Heart right ventricle (tissue), 16 donors: Measurements from ENCODE around the gene LCNL1. TPM values are rescaled to one million over a fixed set of nuclear protein-coding genes. Genes with fewer than 3 reads are reported as not detected.

Experiments used
- ATAC-seq, 8 donors: fragments of 200-7000 bp; cut with Tn5 transposase; one replicate each; pipeline ENCODE4 v1.9.1; 2020; ENCODE audit warnings: mild to moderate bottlenecking in 8 of 8, moderate library complexity in 8 of 8, moderate number of reproducible peaks in 1 of 8
- DNase-seq, 2 donors: peaks; one replicate each; pipeline ENCODE4 v3.0.0-alpha.2; 2020
- H3K27ac ChIP-seq, 10 donors: fragments of 200-600 bp; sonication (generic) in 2 of 10; one replicate each; pipeline versions ENCODE4 v1.5.0 to v1.8.0; 2020 to 2022; ENCODE audit warnings: mild to moderate bottlenecking in 3 of 10
- H3K27me3 ChIP-seq, 7 donors: fragments of 200-600 bp; one replicate each; pipeline ENCODE4 v1.8.0; 2021 to 2022; ENCODE audit warnings: mild to moderate bottlenecking in 2 of 7
- H3K36me3 ChIP-seq, 9 donors: fragments of 200-600 bp; sonication (generic) in 1 of 9; one replicate each; pipeline versions ENCODE4 v1.5.0 to v1.8.0; 2020 to 2022; ENCODE audit warnings: mild to moderate bottlenecking in 2 of 9
- H3K4me1 ChIP-seq, 9 donors: fragments of 200-600 bp; sonication (generic) in 1 of 9; one replicate each; pipeline versions ENCODE4 v1.5.0 to v1.8.0; 2020 to 2022; ENCODE audit warnings: mild to moderate bottlenecking in 4 of 9
- H3K4me3 ChIP-seq, 10 donors: fragments of 200-600 bp; sonication (generic) in 2 of 10; one replicate each; pipeline versions ENCODE4 v1.5.0 to v1.8.0; 2020 to 2022; ENCODE audit warnings: mild to moderate bottlenecking in 7 of 10, moderate library complexity in 2 of 10
- H3K9me3 ChIP-seq, 11 donors: fragments of 200-600 bp in 10 of 11; sonication (generic) in 2 of 11; one replicate each; pipeline versions ENCODE4 v1.5.0 to v1.8.0; 2013 to 2022; ENCODE audit warnings: mild to moderate bottlenecking in 2 of 11, control low read depth in 1 of 11, moderate library complexity in 1 of 11
- WGBS, 2 donors: extraction: QIAGEN DNeasy Blood & Tissue Kit; methylation state at CpG; one replicate each; pipeline ENCODE4 v1.1.7; 2013; ENCODE audit warnings: inconsistent platforms in 1 of 2; 5-methylcytosine and 5-hydroxymethylcytosine counted together
- intact Hi-C, 10 donors: fragments of 100-400 bp; cut with DNase I; formaldehyde crosslinking; loops; one replicate each; pipeline versions ENCODE4 v1.11.1 to v1.14.2; 2022
- polyA plus RNA-seq, 2 donors: library from polyadenylated mRNA; stranded (reverse); fragments of 200-250 nt; gene quantifications; one replicate each; pipeline ENCODE4 v1.2.3, GENCODE V29; 2013
- total RNA-seq, 10 donors: library from RNA; stranded (reverse); fragmentation: NEBNext Ultra II Directional in 3 of 10; extraction: Animal tissue kit (Norgen Biotek cat#: 25700) in 3 of 10; gene quantifications; one replicate each; pipeline versions ENCODE4 v1.2.1 to v1.2.4, GENCODE V29; 2021 to 2023
- TF ChIP-seq, protein P1 (sequence below), 9 donors: fragments of 200-600 bp; sonication (generic) in 2 of 9; IDR thresholded peaks; one replicate each; pipeline versions ENCODE4 v1.5.0 to v1.8.0; 2021 to 2022; ENCODE audit warnings: antibody characterized with exemption in 9 of 9, mild to moderate bottlenecking in 5 of 9, moderate library complexity in 1 of 9
- donor health status: Arrhythmogenic right ventricular cardiomyopathy.
- donor health status: ischemic (EF 13 %, LVEDD 7.1; RV severe dilation, severe dysfunction).
- donor health status: healthy with polysubstance abuse.
- donor health status: DM: no; HTN: yes; CAD: no.
- donor health status: DM: no; HTN: no; CAD: no.
- donor health status: ischemic (EF 25% LVEDD 6.9; RV normal size, moderate dysfunction).
- donor health status: ischemic (EF 25% LVEDD 5.7; RV mildly dilated, moderate dysfunction).
- donor health status: healthy.
- donor health status: DM: yes; HTN: yes; CAD: no.
- donor health status: Ischemic cardiomyopathy.
- donor health status: ischemic (EF 35%, LVEDD 5.7; RV mildly dilated, moderate dysfunction).
- donor health status: nonischemic (EF 11% LVEDD 7.7; RV severe dilation, severe dysfunction).
- donor health status: DM: yes; HTN: yes; CAD: no.
- donor health status: PGD.
- donor health status: ischemic (EF 29% LVEDD 5.4; RV normal size, mild dysfunction).
- donor health status: nonischemic (EF 23%, LVEDD 6.1; RV moderate dilation, normal function).

LCNL1 gene
- total and polyA plus RNA-seq, 12 donors = 0.10 to 10.9 (median 6.4) TPM

DNA sequence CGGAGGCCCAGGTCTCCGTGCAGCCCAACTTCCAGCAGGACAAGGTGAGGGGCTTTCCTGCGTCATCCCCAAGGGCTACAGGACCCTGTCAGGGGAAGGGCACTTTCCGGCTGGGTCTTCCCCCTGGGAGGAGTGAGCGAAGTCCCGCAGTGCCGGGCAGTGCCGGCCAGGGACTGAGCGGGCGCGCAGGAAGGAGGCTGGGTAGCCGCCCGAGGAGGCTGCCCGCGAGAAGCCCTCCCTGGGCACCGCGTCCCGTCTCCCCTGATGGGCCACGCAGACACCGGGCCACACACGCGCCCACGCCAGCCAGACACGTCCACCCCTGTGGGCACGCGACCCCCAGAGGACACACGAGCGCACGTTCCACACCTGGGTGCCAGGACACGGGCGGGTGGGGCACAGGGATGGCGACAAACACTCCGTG, 5.1 kb upstream of the LCNL1 start:
- intact Hi-C loops = loop anchor here in 2 of 10 donors (2.0 kb wide), 2 partner anchors 27 to 29 kb away; no protein-coding TSS in a partner anchor
- no peak for DNase-seq
- WGBS, 2 donors = 7 to 14% methylated on average over 26 to 33 of the region's 33 CpGs
- Histone ChIP-seq H3K9me3 (no peaks in the 10 kb centered on the region), H3K27me3 (peaks cover 0 to 20% (median 0%) of the 10 kb centered on the region in 7 donors), H3K36me3 (no peaks in the 10 kb centered on the region), H3K27ac (peak overlapping the region; percentile 58 to 93 (median 89)), H3K4me1 (peaks cover 16 to 94% (median 57%) of the 10 kb centered on the region in 9 donors), H3K4me3 (peak overlapping the region; percentile 49 to 67 (median 58))
- TF ChIP-seq, protein P1, sequence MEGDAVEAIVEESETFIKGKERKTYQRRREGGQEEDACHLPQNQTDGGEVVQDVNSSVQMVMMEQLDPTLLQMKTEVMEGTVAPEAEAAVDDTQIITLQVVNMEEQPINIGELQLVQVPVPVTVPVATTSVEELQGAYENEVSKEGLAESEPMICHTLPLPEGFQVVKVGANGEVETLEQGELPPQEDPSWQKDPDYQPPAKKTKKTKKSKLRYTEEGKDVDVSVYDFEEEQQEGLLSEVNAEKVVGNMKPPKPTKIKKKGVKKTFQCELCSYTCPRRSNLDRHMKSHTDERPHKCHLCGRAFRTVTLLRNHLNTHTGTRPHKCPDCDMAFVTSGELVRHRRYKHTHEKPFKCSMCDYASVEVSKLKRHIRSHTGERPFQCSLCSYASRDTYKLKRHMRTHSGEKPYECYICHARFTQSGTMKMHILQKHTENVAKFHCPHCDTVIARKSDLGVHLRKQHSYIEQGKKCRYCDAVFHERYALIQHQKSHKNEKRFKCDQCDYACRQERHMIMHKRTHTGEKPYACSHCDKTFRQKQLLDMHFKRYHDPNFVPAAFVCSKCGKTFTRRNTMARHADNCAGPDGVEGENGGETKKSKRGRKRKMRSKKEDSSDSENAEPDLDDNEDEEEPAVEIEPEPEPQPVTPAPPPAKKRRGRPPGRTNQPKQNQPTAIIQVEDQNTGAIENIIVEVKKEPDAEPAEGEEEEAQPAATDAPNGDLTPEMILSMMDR (IDR thresholded peaks at IDR 0.05) = no peak
- peak in 1 of 8 donors; percentile 0 for ATAC-seq

DNA sequence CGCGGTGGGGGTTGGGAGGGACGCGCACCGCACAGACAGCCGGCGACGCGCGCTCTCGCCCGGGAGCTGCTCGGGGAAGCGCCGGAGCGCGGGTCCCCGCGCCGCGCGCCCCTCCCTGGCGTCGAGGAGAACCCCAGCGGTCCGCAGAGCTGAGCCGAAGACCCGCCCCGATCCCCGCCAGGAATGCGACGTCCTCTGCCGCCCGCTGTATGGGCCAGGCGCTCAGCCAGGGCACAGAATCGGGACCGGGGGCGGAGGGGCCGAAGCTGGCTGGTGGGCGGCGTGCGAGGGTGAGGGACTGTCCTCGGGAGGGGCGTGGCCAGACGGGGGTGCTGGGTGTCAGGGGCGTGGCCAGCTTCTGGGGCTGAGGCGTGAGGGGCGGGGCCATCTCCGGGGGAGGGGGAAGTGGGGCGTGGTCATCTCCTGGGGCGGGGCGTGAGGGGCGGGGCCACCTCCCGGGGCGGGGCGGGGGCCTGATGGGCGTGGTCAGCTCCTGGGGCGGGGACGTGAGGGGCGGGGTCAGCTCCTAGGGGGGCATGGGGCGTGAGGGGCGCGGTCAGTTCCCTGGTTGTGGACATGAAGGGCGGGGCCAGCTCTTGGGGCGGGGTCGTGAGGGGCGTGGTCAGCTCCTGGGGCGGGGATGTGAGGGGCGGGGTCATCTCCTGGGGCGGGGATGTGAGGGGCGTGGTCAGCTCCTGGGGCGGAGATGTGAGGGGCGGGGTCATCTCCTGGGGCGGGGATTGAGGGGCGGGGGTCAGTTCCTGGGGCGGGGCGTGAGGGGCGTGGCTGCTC, 4.5 kb upstream of the LCNL1 start:
- intact Hi-C loops = loop anchor here in 1 of 10 donors (2.0 kb wide), 1 partner anchor 27 kb away; no protein-coding TSS in a partner anchor
- TF ChIP-seq, protein P1 (IDR thresholded peaks at IDR 0.05) = no peak
- 4 to 5% methylated on average over 59 to 77 of the region's 78 CpGs for WGBS, 2 donors

DNA sequence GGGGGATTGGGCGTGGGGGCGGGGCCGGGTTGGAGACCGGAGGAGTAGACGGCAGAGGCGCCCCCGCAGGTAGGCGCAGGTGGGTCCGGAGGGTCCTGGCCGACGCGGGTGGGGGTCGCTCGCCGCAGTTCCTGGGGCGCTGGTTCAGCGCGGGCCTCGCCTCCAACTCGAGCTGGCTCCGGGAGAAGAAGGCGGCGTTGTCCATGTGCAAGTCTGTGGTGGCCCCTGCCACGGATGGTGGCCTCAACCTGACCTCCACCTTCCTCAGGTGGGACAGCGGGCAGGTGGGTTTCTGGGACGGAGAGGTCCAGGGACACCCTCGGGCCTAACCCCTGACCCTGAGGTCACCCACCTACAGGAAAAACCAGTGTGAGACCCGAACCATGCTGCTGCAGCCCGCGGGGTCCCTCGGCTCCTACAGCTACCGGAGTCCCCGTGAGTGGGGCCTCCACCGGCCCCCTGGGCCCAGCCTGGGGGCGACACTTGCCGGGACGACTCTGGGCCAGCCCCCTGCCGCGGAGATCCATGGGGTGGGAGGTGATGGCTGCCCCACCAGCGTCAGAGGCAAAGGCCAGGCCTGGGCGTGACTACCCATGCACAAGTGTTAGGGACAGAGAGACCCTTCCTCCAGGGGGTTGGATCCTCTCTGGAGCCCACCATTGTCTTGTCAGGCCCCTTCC, 3.8 kb upstream of the LCNL1 start:
- TF ChIP-seq, protein P1 (IDR thresholded peaks at IDR 0.05) = no peak
- intact Hi-C loops = loop anchor here in 1 of 10 donors (2.0 kb wide), 1 partner anchor 28 kb away; no protein-coding TSS in a partner anchor
- Histone ChIP-seq H3K27ac (peak overlapping the region in 8 of 10 donors; percentile 55 to 93 (median 88)), H3K4me1 (peaks cover 16 to 89% (median 62%) of the 10 kb centered on the region in 9 donors), H3K9me3 (no peaks in the 10 kb centered on the region), H3K4me3 (peak overlapping the region in 4 of 10 donors; percentile 18 to 32 (median 26)), H3K27me3 (peaks cover 0 to 31% (median 0%) of the 10 kb centered on the region in 7 donors), H3K36me3 (no peaks in the 10 kb centered on the region)
- ATAC-seq (no peak), DNase-seq (peak in 1 of 2 donors; percentile 23)
- WGBS, 2 donors = 63 to 66% methylated on average over 39 to 41 of the region's 41 CpGs

More for the DNA sequence above, 4.5 kb upstream of the LCNL1 start:
- Histone ChIP-seq H3K36me3 (no peaks in the 10 kb centered on the region), H3K27ac (peak overlapping the region; percentile 58 to 93 (median 89)), H3K4me3 (peak overlapping the region; percentile 49 to 67 (median 58)), H3K4me1 (peaks cover 16 to 94% (median 62%) of the 10 kb centered on the region in 9 donors), H3K27me3 (peaks cover 0 to 24% (median 0%) of the 10 kb centered on the region in 7 donors), H3K9me3 (no peaks in the 10 kb centered on the region)
- peak; percentile 25 to 50 (median 39) for ATAC-seq
- DNase-seq = peak; percentile 89
